HEK293 (cell line): ENCODE measurements around the gene PTPRO.

Source experiments
- CTCF ChIA-PET: fragments of 350-600 bp; formaldehyde crosslinking; extraction: SDS; loops from one replicate; lab custom pipeline; 2021; ENCODE audit warnings: antibody characterized with exemption; lab: Yijun Ruan, JAX
- POLR2A ChIA-PET: fragments of 300-600 bp; formaldehyde crosslinking; extraction: SDS; loops from one replicate; lab custom pipeline; 2020; ENCODE audit warnings: antibody characterized with exemption, inconsistent platforms; lab: Yijun Ruan, JAX
- H3K27ac ChIP-seq: fragments of 200-500 bp; sonication (Bioruptor generic); 2 replicates; pipeline ENCODE4 v1.5.1; 2014; ENCODE audit warnings: low read depth, low read length, control low read depth, inconsistent platforms; ENCODE audit errors: extremely low read depth
- H3K36me3 ChIP-seq, 2 experiments: fragments of 200-500 bp in 1 of 2; sonication (Bioruptor generic) in 1 of 2; 1 replicate in 1 of 2; 2 replicates in 1 of 2; pipeline ENCODE4 v1.5.1; 2014 to 2017; ENCODE audit warnings: inconsistent platforms in 2 of 2, low read length in 2 of 2; ENCODE audit not compliant: control insufficient read depth in 2 of 2, insufficient read depth in 1 of 2
- H3K4me1 ChIP-seq: fragments of 200-500 bp; sonication (Bioruptor generic); 2 replicates; pipeline ENCODE4 v1.5.1; 2014; ENCODE audit warnings: mild to moderate bottlenecking, low read length, inconsistent platforms; ENCODE audit not compliant: control insufficient read depth, insufficient read depth
- H3K4me3 ChIP-seq: 2 replicates; pipeline ENCODE4 v1.5.1; 2011; ENCODE audit warnings: low read depth, mild to moderate bottlenecking, control low read depth, low read length, moderate library complexity
- H3K9me3 ChIP-seq: fragments of 200-500 bp; sonication (Bioruptor generic); 2 replicates; pipeline ENCODE4 v1.5.1; 2014; ENCODE audit warnings: low read depth, low read length, inconsistent platforms; ENCODE audit not compliant: control insufficient read depth, insufficient read depth
- MYNN ChIP-seq: fragments of 450-650 bp; formaldehyde crosslinking; IDR thresholded peaks from 2 replicates; pipeline ENCODE4 v1.5.1; 2016; ENCODE audit warnings: missing biosample characterization, missing genetic modification characterization, borderline replicate concordance
- PRDM1 ChIP-seq: fragments of 450-650 bp; formaldehyde crosslinking; IDR thresholded peaks from 2 replicates; pipeline ENCODE4; 2016; ENCODE audit warnings: missing biosample characterization, missing genetic modification characterization
- REPIN1 ChIP-seq: fragments of 450-650 bp; formaldehyde crosslinking; IDR thresholded peaks from 2 replicates; pipeline ENCODE4 v1.5.1; 2017; ENCODE audit warnings: missing biosample characterization, missing genetic modification characterization, low read depth
- SALL2 ChIP-seq: fragments of 450-650 bp; formaldehyde crosslinking; IDR thresholded peaks from 2 replicates; pipeline ENCODE4 v1.5.0; 2017; ENCODE audit warnings: missing biosample characterization, mild to moderate bottlenecking, missing genetic modification characterization, borderline replicate concordance
- SP3 ChIP-seq: fragments of 450-650 bp; formaldehyde crosslinking; IDR thresholded peaks from 2 replicates; pipeline ENCODE4 v1.5.1; 2016; ENCODE audit warnings: missing biosample characterization, missing genetic modification characterization
- WT1 ChIP-seq: fragments of 450-650 bp; formaldehyde crosslinking; IDR thresholded peaks from 2 replicates; pipeline ENCODE4 v1.5.1; 2016; ENCODE audit warnings: missing biosample characterization, missing genetic modification characterization
- YY1 ChIP-seq: fragments of 450-650 bp; formaldehyde crosslinking; IDR thresholded peaks from 2 replicates; pipeline ENCODE4 v1.5.1; 2018; ENCODE audit warnings: missing biosample characterization, missing genetic modification characterization
- YY2 ChIP-seq: fragments of 450-650 bp; formaldehyde crosslinking; IDR thresholded peaks from 2 replicates; pipeline ENCODE4 v1.5.1; 2016; ENCODE audit warnings: missing biosample characterization, missing genetic modification characterization
- ZNF221 ChIP-seq: fragments of 450-650 bp; formaldehyde crosslinking; IDR thresholded peaks from 2 replicates; pipeline ENCODE4 v1.5.1; 2017; ENCODE audit warnings: missing biosample characterization, missing genetic modification characterization, borderline replicate concordance
- ZNF473 ChIP-seq: fragments of 450-650 bp; formaldehyde crosslinking; IDR thresholded peaks from 2 replicates; pipeline ENCODE4 v1.5.1; 2017; ENCODE audit warnings: missing biosample characterization, missing genetic modification characterization
- ZNF514 ChIP-seq: fragments of 450-650 bp; formaldehyde crosslinking; IDR thresholded peaks from 2 replicates; pipeline ENCODE4 v1.5.1; 2016; ENCODE audit warnings: missing biosample characterization, missing genetic modification characterization
- ZNF530 ChIP-seq: fragments of 450-650 bp; formaldehyde crosslinking; IDR thresholded peaks from 2 replicates; pipeline ENCODE4 v1.5.1; 2016; ENCODE audit warnings: low read depth, missing biosample characterization, missing genetic modification characterization
- ZNF585B ChIP-seq: fragments of 450-650 bp; formaldehyde crosslinking; IDR thresholded peaks from 2 replicates; pipeline ENCODE4 v1.5.1; 2016; ENCODE audit warnings: missing biosample characterization, missing genetic modification characterization
- ZNF623 ChIP-seq: fragments of 450-650 bp; formaldehyde crosslinking; IDR thresholded peaks from 2 replicates; pipeline ENCODE4 v1.5.1; 2016; ENCODE audit warnings: missing biosample characterization, missing genetic modification characterization
- ZNF629 ChIP-seq: fragments of 450-650 bp; formaldehyde crosslinking; IDR thresholded peaks from 2 replicates; pipeline ENCODE4 v1.5.1; 2017; ENCODE audit warnings: missing biosample characterization, missing genetic modification characterization
- ZNF658 ChIP-seq: fragments of 450-650 bp; formaldehyde crosslinking; IDR thresholded peaks from 2 replicates; pipeline ENCODE4; 2016; ENCODE audit warnings: missing biosample characterization, missing genetic modification characterization
- ZXDB ChIP-seq: fragments of 450-650 bp; formaldehyde crosslinking; IDR thresholded peaks from 2 replicates; pipeline ENCODE4 v1.5.1; 2016; ENCODE audit warnings: missing biosample characterization, missing genetic modification characterization
- TF ChIP-seq, protein P1 (sequence below): fragments of 450-650 bp; formaldehyde crosslinking; conservative IDR thresholded peaks from 2 replicates; pipeline ENCODE4 v1.5.1; 2016; ENCODE audit warnings: low read depth, missing biosample characterization, missing genetic modification characterization
- TF ChIP-seq, protein P2 (sequence below): fragments of 450-650 bp; formaldehyde crosslinking; IDR thresholded peaks from 2 replicates; pipeline ENCODE4 v1.5.1; 2016; ENCODE audit warnings: missing biosample characterization, missing genetic modification characterization
- TF ChIP-seq, protein P3 (sequence below): fragments of 450-650 bp; formaldehyde crosslinking; IDR thresholded peaks from 2 replicates; pipeline ENCODE4 v1.5.1; 2016; ENCODE audit warnings: missing biosample characterization, missing genetic modification characterization

Gene PTPRO

DNA sequence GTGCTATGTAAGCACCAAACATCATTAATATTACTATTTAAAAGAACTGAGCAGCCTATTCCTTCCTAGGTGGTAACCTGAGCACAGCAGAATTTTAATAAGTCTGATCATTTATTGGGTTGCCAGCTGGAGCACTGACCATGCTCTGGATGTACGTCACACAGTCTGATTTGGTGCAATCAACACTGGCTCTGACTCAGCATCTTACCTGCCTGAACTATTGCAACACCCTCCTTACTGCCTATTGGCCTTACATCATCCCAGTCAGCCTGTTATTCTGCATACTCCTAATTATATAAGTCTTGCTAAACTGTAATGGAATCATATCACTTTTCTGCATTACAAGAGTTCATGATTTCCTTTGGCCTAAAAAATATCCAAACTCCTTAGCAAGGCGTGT lies 149.7 kb downstream of the PTPRO start:
- H3K4me3 ChIP-seq: no peak overlapping the region
- H3K36me3 ChIP-seq: no peaks in the 10 kb centered on the region
- no peaks in the 10 kb centered on the region for H3K9me3 ChIP-seq
- TF ChIP-seq ZNF629 (peak; percentile 28; the same call in 1 of the 2 replicates), REPIN1 (tag by site-specific recombination) (no peak)
- TF ChIP-seq, protein P1, sequence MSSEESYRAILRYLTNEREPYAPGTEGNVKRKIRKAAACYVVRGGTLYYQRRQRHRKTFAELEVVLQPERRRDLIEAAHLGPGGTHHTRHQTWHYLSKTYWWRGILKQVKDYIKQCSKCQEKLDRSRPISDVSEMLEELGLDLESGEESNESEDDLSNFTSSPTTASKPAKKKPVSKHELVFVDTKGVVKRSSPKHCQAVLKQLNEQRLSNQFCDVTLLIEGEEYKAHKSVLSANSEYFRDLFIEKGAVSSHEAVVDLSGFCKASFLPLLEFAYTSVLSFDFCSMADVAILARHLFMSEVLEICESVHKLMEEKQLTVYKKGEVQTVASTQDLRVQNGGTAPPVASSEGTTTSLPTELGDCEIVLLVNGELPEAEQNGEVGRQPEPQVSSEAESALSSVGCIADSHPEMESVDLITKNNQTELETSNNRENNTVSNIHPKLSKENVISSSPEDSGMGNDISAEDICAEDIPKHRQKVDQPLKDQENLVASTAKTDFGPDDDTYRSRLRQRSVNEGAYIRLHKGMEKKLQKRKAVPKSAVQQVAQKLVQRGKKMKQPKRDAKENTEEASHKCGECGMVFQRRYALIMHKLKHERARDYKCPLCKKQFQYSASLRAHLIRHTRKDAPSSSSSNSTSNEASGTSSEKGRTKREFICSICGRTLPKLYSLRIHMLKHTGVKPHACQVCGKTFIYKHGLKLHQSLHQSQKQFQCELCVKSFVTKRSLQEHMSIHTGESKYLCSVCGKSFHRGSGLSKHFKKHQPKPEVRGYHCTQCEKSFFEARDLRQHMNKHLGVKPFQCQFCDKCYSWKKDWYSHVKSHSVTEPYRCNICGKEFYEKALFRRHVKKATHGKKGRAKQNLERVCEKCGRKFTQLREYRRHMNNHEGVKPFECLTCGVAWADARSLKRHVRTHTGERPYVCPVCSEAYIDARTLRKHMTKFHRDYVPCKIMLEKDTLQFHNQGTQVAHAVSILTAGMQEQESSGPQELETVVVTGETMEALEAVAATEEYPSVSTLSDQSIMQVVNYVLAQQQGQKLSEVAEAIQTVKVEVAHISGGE (tag by site-specific recombination): no peak
- ChIA-PET CTCF (no interaction called here), POLR2A (no interaction called here)
- no peak overlapping the region for H3K27ac ChIP-seq
- no peaks in the 10 kb centered on the region for H3K4me1 ChIP-seq

DNA sequence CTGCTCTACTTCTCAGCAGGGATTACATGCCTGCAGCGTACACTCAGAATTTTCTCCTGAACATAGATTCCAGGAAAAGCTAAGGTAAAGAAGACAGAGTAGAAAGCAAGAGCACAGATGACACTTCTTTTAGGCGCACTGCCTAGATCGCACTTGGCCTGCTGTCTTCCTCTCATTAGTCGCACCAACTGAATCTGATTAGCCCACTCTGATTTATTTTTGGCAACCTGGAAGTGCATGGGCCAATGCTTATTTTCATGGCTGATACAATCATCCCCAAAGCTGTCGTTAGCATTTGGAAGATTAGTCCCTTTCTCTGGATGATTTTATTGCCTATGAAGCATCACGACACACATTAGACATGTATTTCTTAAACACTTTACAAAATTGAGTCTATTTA lies 152.5 kb downstream of the PTPRO start:
- Histone ChIP-seq H3K9me3 (no peaks in the 10 kb centered on the region), H3K36me3 (no peaks in the 10 kb centered on the region), H3K4me1 (no peaks in the 10 kb centered on the region), H3K27ac (no peak overlapping the region), H3K4me3 (no peak overlapping the region)
- POLR2A ChIA-PET: no interaction called here
- CTCF ChIA-PET: no interaction called here
- TF ChIP-seq ZXDB (tag by site-specific recombination): no peak
- TF ChIP-seq ZNF623 (tag by site-specific recombination): no peak
- TF ChIP-seq ZNF658 (tag by site-specific recombination): no peak
- TF ChIP-seq ZNF530: no peak
- no peak for TF ChIP-seq ZNF221 (tag by site-specific recombination)
- TF ChIP-seq MYNN (tag by site-specific recombination): no peak
- no peak for TF ChIP-seq YY1 (tag by site-specific recombination)
- no peak for TF ChIP-seq ZNF514 (tag by site-specific recombination)
- no peak for TF ChIP-seq ZNF473 (tag by site-specific recombination)
- TF ChIP-seq, protein P2, sequence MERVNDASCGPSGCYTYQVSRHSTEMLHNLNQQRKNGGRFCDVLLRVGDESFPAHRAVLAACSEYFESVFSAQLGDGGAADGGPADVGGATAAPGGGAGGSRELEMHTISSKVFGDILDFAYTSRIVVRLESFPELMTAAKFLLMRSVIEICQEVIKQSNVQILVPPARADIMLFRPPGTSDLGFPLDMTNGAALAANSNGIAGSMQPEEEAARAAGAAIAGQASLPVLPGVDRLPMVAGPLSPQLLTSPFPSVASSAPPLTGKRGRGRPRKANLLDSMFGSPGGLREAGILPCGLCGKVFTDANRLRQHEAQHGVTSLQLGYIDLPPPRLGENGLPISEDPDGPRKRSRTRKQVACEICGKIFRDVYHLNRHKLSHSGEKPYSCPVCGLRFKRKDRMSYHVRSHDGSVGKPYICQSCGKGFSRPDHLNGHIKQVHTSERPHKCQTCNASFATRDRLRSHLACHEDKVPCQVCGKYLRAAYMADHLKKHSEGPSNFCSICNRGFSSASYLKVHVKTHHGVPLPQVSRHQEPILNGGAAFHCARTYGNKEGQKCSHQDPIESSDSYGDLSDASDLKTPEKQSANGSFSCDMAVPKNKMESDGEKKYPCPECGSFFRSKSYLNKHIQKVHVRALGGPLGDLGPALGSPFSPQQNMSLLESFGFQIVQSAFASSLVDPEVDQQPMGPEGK (tag by site-specific recombination): no peak
- TF ChIP-seq WT1 (tag by site-specific recombination): no peak
- no peak for TF ChIP-seq SALL2 (tag by site-specific recombination)
- TF ChIP-seq ZNF585B (tag by site-specific recombination): no peak

DNA sequence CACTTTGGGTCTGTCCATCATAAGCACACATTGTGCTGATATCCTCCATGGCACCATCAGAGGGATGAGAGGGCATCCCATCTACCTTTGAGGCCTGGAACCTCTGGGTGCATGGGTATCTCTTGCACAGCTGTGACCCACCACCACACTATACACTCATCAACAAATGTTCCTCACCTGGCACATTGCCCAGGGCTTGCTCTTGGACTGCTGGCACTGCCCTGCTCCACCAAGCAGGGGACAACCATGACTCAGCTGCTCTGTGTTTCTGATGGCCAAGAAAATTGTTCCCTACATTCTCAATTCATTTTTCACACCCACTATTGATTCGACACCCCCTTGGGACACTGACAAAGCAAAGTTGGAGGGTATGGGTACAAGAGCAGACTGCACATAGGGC lies 155.5 kb downstream of the PTPRO start:
- Histone ChIP-seq H3K4me3 (no peak overlapping the region), H3K4me1 (no peaks in the 10 kb centered on the region), H3K27ac (no peak overlapping the region), H3K9me3 (no peaks in the 10 kb centered on the region), H3K36me3 (no peaks in the 10 kb centered on the region)
- TF ChIP-seq YY2 (tag by site-specific recombination) (no peak), PRDM1 (tag by site-specific recombination) (no peak), SP3 (tag by site-specific recombination) (no peak)
- TF ChIP-seq, protein P3, sequence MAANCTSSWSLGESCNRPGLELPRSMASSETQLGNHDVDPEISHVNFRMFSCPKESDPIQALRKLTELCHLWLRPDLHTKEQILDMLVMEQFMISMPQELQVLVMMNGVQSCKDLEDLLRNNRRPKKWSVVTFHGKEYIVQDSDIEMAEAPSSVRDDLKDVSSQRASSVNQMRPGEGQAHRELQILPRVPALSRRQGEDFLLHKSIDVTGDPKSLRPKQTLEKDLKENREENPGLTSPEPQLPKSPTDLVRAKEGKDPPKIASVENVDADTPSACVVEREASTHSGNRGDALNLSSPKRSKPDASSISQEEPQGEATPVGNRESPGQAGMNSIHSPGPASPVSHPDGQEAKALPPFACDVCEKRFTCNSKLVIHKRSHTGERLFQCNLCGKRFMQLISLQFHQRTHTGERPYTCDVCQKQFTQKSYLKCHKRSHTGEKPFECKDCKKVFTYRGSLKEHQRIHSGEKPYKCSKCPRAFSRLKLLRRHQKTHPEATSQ (tag by site-specific recombination): no peak
- POLR2A ChIA-PET: no interaction called here
- CTCF ChIA-PET: no interaction called here
